Dendritic cell treated with granulocyte-macrophage colony-stimulating factor and Interleukin-4, amounts not matched to agents 40 ng/mL and 50 ng/mL, for 4 days (primary cell): ENCODE data around the gene ARHGAP9.
A peak's percentile ranks its signal among the peaks of the same experiment; 100 is the strongest.
"Not testable (repeated sequence)": the region's sequence is repeated elsewhere in the genome, so short reads cannot be mapped to it uniquely, and the experiment has no call there.

Experiments used
- H3K27ac Mint-ChIP-seq: one replicate; pipeline ENCODE4 v1.8.0; 2022; ENCODE audit warnings: mild to moderate bottlenecking, mixed read lengths
- H3K27me3 Mint-ChIP-seq: one replicate; pipeline ENCODE4 v1.8.0; 2022; ENCODE audit warnings: mild to moderate bottlenecking, mixed read lengths
- H3K36me3 Mint-ChIP-seq: one replicate; pipeline ENCODE4 v1.8.0; 2022; ENCODE audit warnings: low read depth, mixed read lengths
- H3K4me1 Mint-ChIP-seq: one replicate; pipeline ENCODE4 v1.8.0; 2022; ENCODE audit warnings: low read depth, mixed read lengths
- H3K4me3 Mint-ChIP-seq: one replicate; pipeline ENCODE4 v1.8.0; 2022; ENCODE audit warnings: mild to moderate bottlenecking, moderate library complexity, mixed read lengths
- H3K9me3 Mint-ChIP-seq: one replicate; pipeline ENCODE4 v1.8.0; 2022; ENCODE audit warnings: mixed read lengths
- intact Hi-C: fragments of 100-400 bp; cut with micrococcal nuclease; formaldehyde crosslinking; loops from one replicate; pipeline ENCODE4 v1.15.0; 2022

Gene ARHGAP9

GRCh38 chr12:57520053-57520818, 40.6 kb upstream of the ARHGAP9 start, which contains the start of gene DDIT3:
Gene DDIT3, minus strand, starts transcription at chr12:57520514. Its CDS starts 3,108 bp downstream, at chr12:57517406.
- Mint-ChIP-seq H3K27me3 (no peaks in the 10 kb centered on the region), H3K9me3 (no peaks in the 10 kb centered on the region), H3K4me1 (peaks cover 69% of the 10 kb centered on the region), H3K36me3 (peaks cover 73% of the 10 kb centered on the region), H3K27ac (peak within 1 kb of the TSS; percentile 98), H3K4me3 (peak within 1 kb of the TSS; percentile 95)
- intact Hi-C loops, result loop anchor here (1.0 kb wide), 1 partner anchor 32 kb away; the partner anchor contains the start of gene MARS1

GRCh38 chr12:57519796-57520052, 40.1 kb upstream of the ARHGAP9 start:
- H3K4me3 Mint-ChIP-seq, result peak overlapping the region; percentile 95

GRCh38 chr12:57518920-57519795, 39.5 kb upstream of the ARHGAP9 start:
- peaks cover 65% of the 10 kb centered on the region for H3K4me1 Mint-ChIP-seq
- H3K27ac Mint-ChIP-seq, result peak overlapping the region; percentile 98
- H3K27me3 Mint-ChIP-seq, result no peaks in the 10 kb centered on the region
- intact Hi-C loops, result no loop called here
- H3K36me3 Mint-ChIP-seq, result peaks cover 73% of the 10 kb centered on the region
- no peaks in the 10 kb centered on the region for H3K9me3 Mint-ChIP-seq
- peak overlapping the region; percentile 95 for H3K4me3 Mint-ChIP-seq

More at GRCh38 chr12:57519796-57520052, 40.1 kb upstream of the ARHGAP9 start:
- intact Hi-C loops, result loop anchor here (1.0 kb wide), 1 partner anchor 31 kb away; the partner anchor contains the start of gene MARS1
- Mint-ChIP-seq H3K27me3 (no peaks in the 10 kb centered on the region), H3K27ac (peak overlapping the region; percentile 98), H3K36me3 (peaks cover 73% of the 10 kb centered on the region), H3K4me1 (peaks cover 65% of the 10 kb centered on the region), H3K9me3 (no peaks in the 10 kb centered on the region)

GRCh38 chr12:57518176-57518919, 38.7 kb upstream of the ARHGAP9 start:
- H3K4me3 Mint-ChIP-seq, result peak overlapping the region; percentile 95
- H3K9me3 Mint-ChIP-seq, result no peaks in the 10 kb centered on the region
- intact Hi-C loops, result no loop called here
- H3K4me1 Mint-ChIP-seq, result peaks cover 57% of the 10 kb centered on the region
- peak overlapping the region; percentile 98 for H3K27ac Mint-ChIP-seq
- H3K27me3 Mint-ChIP-seq, result no peaks in the 10 kb centered on the region
- peaks cover 76% of the 10 kb centered on the region for H3K36me3 Mint-ChIP-seq

GRCh38 chr12:57517718-57518117, 38.1 kb upstream of the ARHGAP9 start:
- peaks cover 77% of the 10 kb centered on the region for H3K36me3 Mint-ChIP-seq
- peaks cover 53% of the 10 kb centered on the region for H3K4me1 Mint-ChIP-seq
- intact Hi-C loops, H3K4me3 Mint-ChIP-seq, H3K27me3 Mint-ChIP-seq, H3K9me3 Mint-ChIP-seq, H3K27ac Mint-ChIP-seq: not testable (repeated sequence)

- Mint-ChIP-seq H3K27me3 (no peaks in the 10 kb centered on the region), H3K4me1 (peaks cover 51% of the 10 kb centered on the region), H3K36me3 (peaks cover 83% of the 10 kb centered on the region), H3K9me3 (no peaks in the 10 kb centered on the region), H3K27ac (peak overlapping the region; percentile 40), H3K4me3 (no peak overlapping the region)
- intact Hi-C loops, result no loop called here
These were observed 37.5 kb upstream of the ARHGAP9 start for GRCh38 chr12:57517187-57517586.

- Mint-ChIP-seq H3K27ac (peak overlapping the region; percentile 40), H3K4me1 (peaks cover 46% of the 10 kb centered on the region), H3K36me3 (peaks cover 88% of the 10 kb centered on the region), H3K4me3 (no peak overlapping the region), H3K27me3 (no peaks in the 10 kb centered on the region), H3K9me3 (no peaks in the 10 kb centered on the region)
- intact Hi-C loops, result no loop called here
These were observed 37.0 kb upstream of the ARHGAP9 start for GRCh38 chr12:57516617-57517153.

- no peak overlapping the region for H3K27ac Mint-ChIP-seq
These were observed 36.4 kb upstream of the ARHGAP9 start for GRCh38 chr12:57515934-57516541.

GRCh38 chr12:57515408-57515933, 35.8 kb upstream of the ARHGAP9 start:
- Mint-ChIP-seq H3K27me3 (no peaks in the 10 kb centered on the region), H3K4me1 (peaks cover 36% of the 10 kb centered on the region), H3K4me3 (no peak overlapping the region), H3K36me3 (peaks cover 100% of the 10 kb centered on the region), H3K27ac (no peak overlapping the region), H3K9me3 (no peaks in the 10 kb centered on the region)
- intact Hi-C loops, result no loop called here

More at GRCh38 chr12:57515934-57516541, 36.4 kb upstream of the ARHGAP9 start:
- Mint-ChIP-seq H3K4me3 (no peak overlapping the region), H3K4me1 (peaks cover 39% of the 10 kb centered on the region), H3K27me3 (no peaks in the 10 kb centered on the region), H3K9me3 (no peaks in the 10 kb centered on the region), H3K36me3 (peaks cover 94% of the 10 kb centered on the region)
- intact Hi-C loops, result no loop called here

- intact Hi-C loops, result no loop called here
- no peaks in the 10 kb centered on the region for H3K27me3 Mint-ChIP-seq
- peaks cover 97% of the 10 kb centered on the region for H3K36me3 Mint-ChIP-seq
- no peak overlapping the region for H3K4me3 Mint-ChIP-seq
- peaks cover 36% of the 10 kb centered on the region for H3K4me1 Mint-ChIP-seq
- H3K9me3 Mint-ChIP-seq, result no peaks in the 10 kb centered on the region
- no peak overlapping the region for H3K27ac Mint-ChIP-seq
These were observed 35.2 kb upstream of the ARHGAP9 start for GRCh38 chr12:57514720-57515407.

GRCh38 chr12:57514246-57514645, 34.6 kb upstream of the ARHGAP9 start:
- H3K27ac Mint-ChIP-seq, H3K9me3 Mint-ChIP-seq, H3K27me3 Mint-ChIP-seq, H3K4me3 Mint-ChIP-seq, intact Hi-C loops: not testable (repeated sequence)
- H3K4me1 Mint-ChIP-seq, result peaks cover 32% of the 10 kb centered on the region
- H3K36me3 Mint-ChIP-seq, result peaks cover 97% of the 10 kb centered on the region

- H3K27me3 Mint-ChIP-seq, intact Hi-C loops, H3K4me3 Mint-ChIP-seq, H3K27ac Mint-ChIP-seq, H3K9me3 Mint-ChIP-seq: not testable (repeated sequence)
- Mint-ChIP-seq H3K4me1 (peaks cover 26% of the 10 kb centered on the region), H3K36me3 (peaks cover 97% of the 10 kb centered on the region)
These were observed 34.0 kb upstream of the ARHGAP9 start for GRCh38 chr12:57513677-57514076.
